Thyroid gland (tissue), 4 donors: ENCODE data around the gene MRPL21.

Source experiments
- POLR2A ChIP-seq, 2 donors: fragments of 450-650 bp; IDR thresholded peaks; one replicate each; pipeline ENCODE4 v1.6.1; 2017; ENCODE audit warnings: antibody characterized with exemption in 2 of 2, mild to moderate bottlenecking in 2 of 2, moderate library complexity in 1 of 2
- TF ChIP-seq, protein P1 (sequence below), 6 experiments: fragments of 200-600 bp in 3 of 6; fragments of 450-650 bp in 3 of 6; sonication (generic) in 3 of 6; IDR thresholded peaks; one replicate each; pipeline ENCODE4 v1.5.1; 2016 to 2019; ENCODE audit warnings: antibody characterized with exemption in 6 of 6, mild to moderate bottlenecking in 2 of 6, inconsistent platforms in 1 of 6, moderate library complexity in 1 of 6

DNA sequence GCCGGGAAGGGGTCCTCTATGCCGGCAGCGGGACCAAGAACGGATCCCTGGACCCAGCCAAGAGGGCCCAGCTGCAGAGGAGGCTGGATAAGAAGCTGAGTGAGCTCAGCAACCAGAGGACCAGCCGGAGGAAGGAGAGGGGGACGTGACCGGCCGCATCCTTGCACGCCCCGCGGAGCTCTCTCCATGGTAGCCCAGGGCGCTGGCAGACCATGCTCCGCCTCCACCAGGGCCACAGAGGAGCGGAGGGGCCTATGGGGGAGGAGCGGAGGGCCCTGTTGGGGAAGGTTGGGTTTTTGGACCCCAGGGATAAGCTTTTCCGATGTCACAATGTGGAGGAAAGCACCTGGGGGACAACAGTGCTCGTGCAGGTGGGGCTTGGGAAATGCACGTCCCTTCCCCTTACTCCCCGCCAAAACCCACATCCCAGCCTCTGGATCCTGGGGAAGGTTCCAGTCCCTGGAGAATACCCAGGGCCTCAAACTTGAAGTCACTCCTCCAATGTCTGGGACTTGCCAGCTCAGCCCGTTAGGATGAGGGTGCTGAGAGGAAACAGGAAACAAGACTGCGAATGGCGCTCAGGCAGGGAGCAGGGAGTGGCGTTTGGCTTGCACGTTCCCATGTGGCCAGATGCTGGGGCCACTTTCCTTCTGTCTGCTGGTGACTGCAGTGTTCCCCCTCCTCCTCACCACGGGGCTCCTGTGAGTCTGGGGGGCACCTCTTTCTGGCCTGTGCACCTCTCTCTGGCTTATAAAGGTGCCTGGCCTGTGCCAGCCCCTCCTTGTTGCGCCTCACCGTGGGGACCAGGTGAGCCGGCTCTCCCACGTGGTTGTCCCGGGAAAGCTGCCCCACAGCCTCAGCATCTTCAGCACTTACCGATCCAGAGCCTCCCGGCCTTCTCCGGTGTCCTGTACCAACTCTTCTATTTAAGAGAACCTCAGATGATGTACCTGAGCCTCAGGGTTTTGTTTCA, 36.2 kb upstream of the MRPL21 start:
- TF ChIP-seq, protein P1, sequence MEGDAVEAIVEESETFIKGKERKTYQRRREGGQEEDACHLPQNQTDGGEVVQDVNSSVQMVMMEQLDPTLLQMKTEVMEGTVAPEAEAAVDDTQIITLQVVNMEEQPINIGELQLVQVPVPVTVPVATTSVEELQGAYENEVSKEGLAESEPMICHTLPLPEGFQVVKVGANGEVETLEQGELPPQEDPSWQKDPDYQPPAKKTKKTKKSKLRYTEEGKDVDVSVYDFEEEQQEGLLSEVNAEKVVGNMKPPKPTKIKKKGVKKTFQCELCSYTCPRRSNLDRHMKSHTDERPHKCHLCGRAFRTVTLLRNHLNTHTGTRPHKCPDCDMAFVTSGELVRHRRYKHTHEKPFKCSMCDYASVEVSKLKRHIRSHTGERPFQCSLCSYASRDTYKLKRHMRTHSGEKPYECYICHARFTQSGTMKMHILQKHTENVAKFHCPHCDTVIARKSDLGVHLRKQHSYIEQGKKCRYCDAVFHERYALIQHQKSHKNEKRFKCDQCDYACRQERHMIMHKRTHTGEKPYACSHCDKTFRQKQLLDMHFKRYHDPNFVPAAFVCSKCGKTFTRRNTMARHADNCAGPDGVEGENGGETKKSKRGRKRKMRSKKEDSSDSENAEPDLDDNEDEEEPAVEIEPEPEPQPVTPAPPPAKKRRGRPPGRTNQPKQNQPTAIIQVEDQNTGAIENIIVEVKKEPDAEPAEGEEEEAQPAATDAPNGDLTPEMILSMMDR (IDR thresholded peaks at IDR 0.05) = no peak
- TF ChIP-seq POLR2A (IDR thresholded peaks at IDR 0.05) = no peak
